WTC11 (cell line): ENCODE measurements around the gene ASXL3.

Source experiments
- ATF1 ChIP-seq: sonication (generic); formaldehyde crosslinking; IDR thresholded peaks from 2 replicates; pipeline ENCODE4 v1.8.1; 2023; ENCODE audit warnings: mild to moderate bottlenecking, moderate library complexity, missing genetic modification reagents
- ETV6 ChIP-seq: sonication (generic); formaldehyde crosslinking; IDR thresholded peaks from 2 replicates; pipeline ENCODE4 v1.8.1; 2022; ENCODE audit warnings: mild to moderate bottlenecking, missing genetic modification reagents
- MLX ChIP-seq: sonication (generic); formaldehyde crosslinking; IDR thresholded peaks from 2 replicates; pipeline ENCODE4 v1.8.1; 2023; ENCODE audit warnings: mild to moderate bottlenecking, missing genetic modification reagents, moderate library complexity
- PRRX2 ChIP-seq: fragments of 250-450 bp; sonication (Bioruptor Pico); IDR thresholded peaks from 2 replicates; pipeline ENCODE4 v1.8.0; 2021; ENCODE audit warnings: mild to moderate bottlenecking
- ZBTB21 ChIP-seq: sonication (generic); formaldehyde crosslinking; IDR thresholded peaks from 2 replicates; pipeline ENCODE4 v1.8.1; 2023; ENCODE audit warnings: mild to moderate bottlenecking, missing genetic modification reagents, borderline replicate concordance
- ZBTB43 ChIP-seq: sonication (generic); formaldehyde crosslinking; IDR thresholded peaks from 2 replicates; pipeline ENCODE4 v1.8.1; 2023; ENCODE audit warnings: mild to moderate bottlenecking, missing genetic modification reagents
- TF ChIP-seq, protein P1 (sequence below): fragments of 200-600 bp; IDR thresholded peaks from 2 replicates; pipeline ENCODE4 v1.8.0; 2022; ENCODE audit warnings: antibody characterized with exemption
- TF ChIP-seq, protein P2 (sequence below): sonication (generic); formaldehyde crosslinking; IDR thresholded peaks from 2 replicates; pipeline ENCODE4 v1.8.1; 2023; ENCODE audit warnings: mild to moderate bottlenecking, missing genetic modification reagents, moderate library complexity

DNA sequence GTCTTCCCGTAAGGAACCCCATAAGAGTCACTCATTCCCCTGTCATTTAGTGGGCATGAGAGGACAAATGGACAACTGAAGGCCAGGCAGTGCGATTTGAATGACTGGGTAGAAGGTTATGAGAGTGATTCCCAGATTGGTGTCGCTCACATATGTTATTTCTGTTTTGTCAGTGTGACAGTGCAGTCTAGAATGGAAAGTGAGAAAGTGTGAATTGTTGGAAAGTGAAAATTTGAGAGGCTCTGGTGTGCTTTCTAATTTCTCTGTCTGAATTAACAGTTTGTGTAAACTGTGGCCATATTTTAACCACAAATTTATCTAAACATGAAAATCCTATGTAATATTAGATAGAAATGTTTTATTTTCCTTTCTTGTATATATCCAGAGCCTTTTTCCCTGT lies 49.1 kb downstream of the ASXL3 start:
- no peak for TF ChIP-seq ZBTB21 (CRISPR knock-in tag)
- TF ChIP-seq, protein P1, sequence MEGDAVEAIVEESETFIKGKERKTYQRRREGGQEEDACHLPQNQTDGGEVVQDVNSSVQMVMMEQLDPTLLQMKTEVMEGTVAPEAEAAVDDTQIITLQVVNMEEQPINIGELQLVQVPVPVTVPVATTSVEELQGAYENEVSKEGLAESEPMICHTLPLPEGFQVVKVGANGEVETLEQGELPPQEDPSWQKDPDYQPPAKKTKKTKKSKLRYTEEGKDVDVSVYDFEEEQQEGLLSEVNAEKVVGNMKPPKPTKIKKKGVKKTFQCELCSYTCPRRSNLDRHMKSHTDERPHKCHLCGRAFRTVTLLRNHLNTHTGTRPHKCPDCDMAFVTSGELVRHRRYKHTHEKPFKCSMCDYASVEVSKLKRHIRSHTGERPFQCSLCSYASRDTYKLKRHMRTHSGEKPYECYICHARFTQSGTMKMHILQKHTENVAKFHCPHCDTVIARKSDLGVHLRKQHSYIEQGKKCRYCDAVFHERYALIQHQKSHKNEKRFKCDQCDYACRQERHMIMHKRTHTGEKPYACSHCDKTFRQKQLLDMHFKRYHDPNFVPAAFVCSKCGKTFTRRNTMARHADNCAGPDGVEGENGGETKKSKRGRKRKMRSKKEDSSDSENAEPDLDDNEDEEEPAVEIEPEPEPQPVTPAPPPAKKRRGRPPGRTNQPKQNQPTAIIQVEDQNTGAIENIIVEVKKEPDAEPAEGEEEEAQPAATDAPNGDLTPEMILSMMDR = no peak
- no peak for TF ChIP-seq MLX (CRISPR knock-in tag)
- TF ChIP-seq ZBTB43 (CRISPR knock-in tag) = no peak
- no peak for TF ChIP-seq PRRX2 (CRISPR knock-in tag)
- TF ChIP-seq, protein P2, sequence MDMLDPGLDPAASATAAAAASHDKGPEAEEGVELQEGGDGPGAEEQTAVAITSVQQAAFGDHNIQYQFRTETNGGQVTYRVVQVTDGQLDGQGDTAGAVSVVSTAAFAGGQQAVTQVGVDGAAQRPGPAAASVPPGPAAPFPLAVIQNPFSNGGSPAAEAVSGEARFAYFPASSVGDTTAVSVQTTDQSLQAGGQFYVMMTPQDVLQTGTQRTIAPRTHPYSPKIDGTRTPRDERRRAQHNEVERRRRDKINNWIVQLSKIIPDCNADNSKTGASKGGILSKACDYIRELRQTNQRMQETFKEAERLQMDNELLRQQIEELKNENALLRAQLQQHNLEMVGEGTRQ (CRISPR knock-in tag) = no peak
- no peak for TF ChIP-seq ATF1 (CRISPR knock-in tag)
- TF ChIP-seq ETV6 (CRISPR knock-in tag) = no peak
